IMR-90 (cell line): ENCODE data around the gene RSPO4. TPM values are rescaled to one million over a fixed set of nuclear protein-coding genes. Genes with fewer than 3 reads are reported as not detected.

ENCODE experiments used
- ATAC-seq: fragments of 200-7000 bp; cut with Tn5 transposase; 2 replicates; pipeline ENCODE4 v1.9.1; 2020; ENCODE audit warnings: low read depth, mild to moderate bottlenecking, moderate library complexity
- BruUV-seq: library from RNA; stranded (reverse); fragments of 400-500 nt; replicated peaks from 2 replicates; lab custom pipeline; 2021; lab: Mats Ljungman, UMichigan
- CTCF ChIA-PET: fragments of 300-600 bp; formaldehyde crosslinking; extraction: SDS; loops from one replicate; lab custom pipeline; 2021; ENCODE audit warnings: antibody characterized with exemption; lab: Yijun Ruan, JAX
- POLR2A ChIA-PET: fragments of 300-600 bp; sonication (Branson Sonifier 250); formaldehyde crosslinking; loops from one replicate; lab custom pipeline; 2022; ENCODE audit warnings: antibody characterized with exemption; ENCODE audit not compliant: unreplicated experiment; lab: Charles Lee
- DNase-seq: peaks from one replicate; pipeline ENCODE4 v3.0.0; 2013
- H2AFZ ChIP-seq: replicated peaks from 2 replicates; pipeline ENCODE3; 2013; ENCODE audit warnings: low read length, mild to moderate bottlenecking; ENCODE audit not compliant: poor library complexity
- H2AK5ac ChIP-seq: 2 replicates; pipeline ENCODE4 v1.6.1; 2013; ENCODE audit warnings: low read depth, low read length, inconsistent platforms
- H2AK9ac ChIP-seq: replicated peaks from 2 replicates; pipeline ENCODE3; 2013; ENCODE audit warnings: mild to moderate bottlenecking, low read depth, low read length, moderate library complexity; ENCODE audit not compliant: poor library complexity
- H2BK120ac ChIP-seq: 2 replicates; pipeline ENCODE4 v1.6.1; 2013; ENCODE audit warnings: low read depth, low read length, inconsistent platforms
- H2BK15ac ChIP-seq: 3 replicates; pipeline ENCODE4 v1.6.1; 2013; ENCODE audit warnings: low read depth, low read length, inconsistent platforms
- H2BK20ac ChIP-seq: 2 replicates; pipeline ENCODE4 v1.6.1; 2013; ENCODE audit warnings: low read depth, mild to moderate bottlenecking, inconsistent platforms, low read length, moderate library complexity
- H2BK5ac ChIP-seq: 2 replicates; pipeline ENCODE4 v1.6.1; 2013; ENCODE audit warnings: mild to moderate bottlenecking, low read depth, low read length, inconsistent platforms; ENCODE audit not compliant: poor library complexity, severe bottlenecking
- H3K14ac ChIP-seq: replicated peaks from 2 replicates; pipeline ENCODE4 v1.6.1; 2013; ENCODE audit warnings: low read depth, low read length, inconsistent platforms
- H3K18ac ChIP-seq: 2 replicates; pipeline ENCODE4 v1.6.1; 2013; ENCODE audit warnings: low read depth, low read length, control low read depth
- H3K23ac ChIP-seq: 2 replicates; pipeline ENCODE4 v1.6.1; 2013; ENCODE audit warnings: low read depth, low read length, inconsistent platforms
- H3K27ac ChIP-seq: 2 replicates; pipeline ENCODE4 v1.5.1; 2013; ENCODE audit warnings: mild to moderate bottlenecking, control low read depth, low read length; ENCODE audit not compliant: insufficient read depth
- H3K27me3 ChIP-seq: 2 replicates; pipeline ENCODE4 v1.6.1; 2013; ENCODE audit warnings: low read length; ENCODE audit not compliant: control insufficient read depth, insufficient read depth
- H3K36me3 ChIP-seq: 2 replicates; pipeline ENCODE4 v1.6.1; 2013; ENCODE audit warnings: low read length, mixed read lengths; ENCODE audit not compliant: control insufficient read depth, insufficient read depth
- H3K4ac ChIP-seq: 2 replicates; pipeline ENCODE4 v1.6.1; 2013; ENCODE audit warnings: low read depth, low read length, inconsistent platforms
- H3K4me1 ChIP-seq: 2 replicates; pipeline ENCODE4 v1.6.1; 2013; ENCODE audit warnings: low read length, mixed read lengths; ENCODE audit not compliant: control insufficient read depth, insufficient read depth
- H3K4me2 ChIP-seq: 2 replicates; pipeline ENCODE4 v1.6.1; 2013; ENCODE audit warnings: low read depth, mild to moderate bottlenecking, control low read depth, low read length, moderate library complexity
- H3K4me3 ChIP-seq: 2 replicates; pipeline ENCODE4 v1.5.1; 2013; ENCODE audit warnings: low read depth, mild to moderate bottlenecking, control low read depth, low read length, moderate library complexity; ENCODE audit not compliant: insufficient read depth
- H3K56ac ChIP-seq: 2 replicates; pipeline ENCODE4 v1.6.1; 2013; ENCODE audit warnings: low read length, inconsistent platforms; ENCODE audit not compliant: insufficient read depth; ENCODE audit errors: extremely low read depth
- H3K79me1 ChIP-seq, 2 experiments: 2 replicates each; pipeline ENCODE4 v1.6.1; 2013; ENCODE audit warnings: low read length in 2 of 2, inconsistent platforms in 1 of 2, low read depth in 1 of 2
- H3K9ac ChIP-seq: 2 replicates; pipeline ENCODE4 v1.6.1; 2013; ENCODE audit warnings: low read depth, low read length, control low read depth
- H3K9me1 ChIP-seq: 2 replicates; pipeline ENCODE4 v1.6.1; 2013; ENCODE audit warnings: low read length, inconsistent platforms; ENCODE audit not compliant: insufficient read depth
- H3K9me3 ChIP-seq: 2 replicates; pipeline ENCODE4 v1.6.1; 2013; ENCODE audit warnings: low read length; ENCODE audit not compliant: control insufficient read depth, insufficient read depth
- H4K20me1 ChIP-seq: 2 replicates; pipeline ENCODE4 v1.6.1; 2013; ENCODE audit warnings: low read length, inconsistent platforms; ENCODE audit not compliant: insufficient read depth
- H4K5ac ChIP-seq: 2 replicates; pipeline ENCODE4 v1.6.1; 2013; ENCODE audit warnings: mild to moderate bottlenecking, low read depth, low read length, control low read depth
- H4K8ac ChIP-seq, 2 experiments: 2 replicates each; pipeline ENCODE4 v1.6.1; 2013; ENCODE audit warnings: low read depth in 2 of 2, low read length in 2 of 2, control low read depth in 1 of 2, inconsistent platforms in 1 of 2
- H4K91ac ChIP-seq: 2 replicates; pipeline ENCODE4 v1.6.1; 2013; ENCODE audit warnings: low read depth, low read length, inconsistent platforms; ENCODE audit not compliant: insufficient read depth
- BHLHE40 ChIP-seq: fragments of 150-350 bp; IDR thresholded peaks from 2 replicates; pipeline ENCODE4 v1.6.1; 2016; ENCODE audit warnings: mild to moderate bottlenecking, low read depth, low read length
- CTCF ChIP-seq: conservative IDR thresholded peaks from 2 replicates; pipeline ENCODE4 v1.5.1; 2012; ENCODE audit warnings: mild to moderate bottlenecking, low read depth, low read length, improper control_type of control experiment
- MXI1 ChIP-seq: IDR thresholded peaks from 2 replicates; pipeline ENCODE4 v1.6.1; 2012; ENCODE audit warnings: low read depth, mild to moderate bottlenecking, low read length, moderate library complexity, borderline replicate concordance
- RAD21 ChIP-seq: IDR thresholded peaks from 2 replicates; pipeline ENCODE4 v1.6.1; 2012; ENCODE audit warnings: low read length, improper control_type of control experiment
- USF2 ChIP-seq: fragments of 150-350 bp; IDR thresholded peaks from 2 replicates; pipeline ENCODE4 v1.6.1; 2017; ENCODE audit warnings: mild to moderate bottlenecking, antibody characterized with exemption, low read length, low read depth
- WGBS, 2 experiments: methylation state at CpG; one replicate each; pipeline versions ENCODE4 v1.1.5 to v1.1.7; 2013; ENCODE audit warnings: missing lambda C conversion rate in 2 of 2; ENCODE audit not compliant: insufficient read length in 1 of 2; ENCODE audit errors: extremely low coverage in 2 of 2; 5-methylcytosine and 5-hydroxymethylcytosine counted together
- dilution Hi-C: fragments of 300-500 bp; cut with HindIII; formaldehyde crosslinking; loops from one replicate; pipeline ENCODE4 v1.14.3; 2018; ENCODE audit warnings: low sequenced_read_pairs; ENCODE audit not compliant: unreplicated experiment
- in situ Hi-C: fragments of 300-500 bp; cut with MboI; formaldehyde crosslinking; loops from 3 replicates; pipeline ENCODE4 v1.14.3; 2019; ENCODE audit warnings: low sequenced_read_pairs, inconsistent platforms, mixed read lengths
- intact Hi-C: fragments of 100-400 bp; cut with micrococcal nuclease; formaldehyde crosslinking; loops from 2 replicates; pipeline ENCODE4 v1.10.0; 2022
- polyA plus RNA-seq, 3 experiments: library from polyadenylated mRNA; depleted of rRNA; stranded (reverse); fragments of >200 nt; gene quantifications; 2 replicates each; pipeline ENCODE4 v1.2.3, GENCODE V29; 2012; ENCODE audit warnings: low replicate concordance in 1 of 3
- total RNA-seq: library from RNA; depleted of rRNA; stranded (reverse); fragments of >200 nt; gene quantifications from 2 replicates; pipeline ENCODE4 v1.2.3, GENCODE V29; 2012

The RSPO4 gene
- total and polyA plus RNA-seq, 2 of the 4 experiments (the other 2 are of a cell fraction): not detected

- Histone ChIP-seq H3K36me3 (no peaks in the 10 kb centered on the region), H2AK9ac (no peak overlapping the region), H4K91ac (no peak overlapping the region), H3K9ac (no peak overlapping the region), H3K56ac (no peak overlapping the region), H4K8ac (no peak overlapping the region), H3K27ac (no peak overlapping the region), H2BK15ac (no peak overlapping the region), H3K4me1 (no peaks in the 10 kb centered on the region), H4K5ac (no peak overlapping the region), H3K27me3 (no peaks in the 10 kb centered on the region; the same call in 1 of the 2 replicates), H4K20me1 (no peaks in the 10 kb centered on the region), H3K9me1 (no peaks in the 10 kb centered on the region; the same call in 1 of the 2 replicates), H3K4ac (no peak overlapping the region), H2AK5ac (no peak overlapping the region), H3K79me1 (no peaks in the 10 kb centered on the region), H3K9me3 (no peaks in the 10 kb centered on the region), H2AFZ (no peak overlapping the region), H3K4me2 (no peak overlapping the region), H2BK120ac (no peak overlapping the region), H3K18ac (no peak overlapping the region), H2BK5ac (no peak overlapping the region), H3K14ac (no peak overlapping the region), H2BK20ac (no peak overlapping the region), H3K4me3 (no peak overlapping the region), H3K23ac (no peak overlapping the region)
- dilution Hi-C loops (no loop called here), in situ Hi-C loops (loop anchor here (5.0 kb wide), 1 partner anchor 135 kb away; no protein-coding TSS in a partner anchor), intact Hi-C loops (no loop called here)
- WGBS, 2 experiments: 33% methylated on average over 2 of the region's 8 CpGs; no CpG with 5 or more reads in 1 of the 2 experiments
- TF ChIP-seq BHLHE40: no peak
- no peak for TF ChIP-seq CTCF
- TF ChIP-seq USF2: no peak
- no peak for TF ChIP-seq MXI1
- no peak for TF ChIP-seq RAD21
- ChIA-PET POLR2A (no interaction called here), CTCF (interaction anchor here (2.6 kb wide), 1 partner anchor 134 kb away, joined by 7 read pairs; no protein-coding TSS in a partner anchor)
- BruUV-seq: no TSS peak
- ATAC-seq (no peak), DNase-seq (no peak)
Observed at GRCh38 chr20:952196-952795, 49.8 kb downstream of the RSPO4 start.
